HEK293T (cell line): ENCODE results near the gene SNRNP40.

ENCODE experiments used
- FOXA1 ChIP-seq: fragments of 450-650 bp; IDR thresholded peaks from 2 replicates; pipeline ENCODE4 v1.6.1; 2016; ENCODE audit warnings: mild to moderate bottlenecking
- SUZ12 ChIP-seq: fragments of 450-650 bp; IDR thresholded peaks from 2 replicates; pipeline ENCODE4 v1.6.1; 2016; ENCODE audit warnings: mild to moderate bottlenecking
- TARDBP ChIP-seq: fragments of 450-650 bp; IDR thresholded peaks from 2 replicates; pipeline ENCODE4 v1.6.1; 2016
- ZNF384 ChIP-seq: fragments of 450-650 bp; IDR thresholded peaks from 2 replicates; pipeline ENCODE4 v1.6.1; 2016

- TF ChIP-seq ZNF384, result no peak
- TF ChIP-seq SUZ12, result no peak
- no peak for TF ChIP-seq TARDBP
- no peak for TF ChIP-seq FOXA1
Measured at GRCh38 chr1:31241321-31241720, 55.3 kb downstream of the SNRNP40 start.
